Measurements from ENCODE around the gene KLF1.
"Not testable (repeated sequence)": the region's sequence is repeated elsewhere in the genome, so short reads cannot be mapped to it uniquely, and the experiment has no call there.

The KLF1 gene

DNA sequence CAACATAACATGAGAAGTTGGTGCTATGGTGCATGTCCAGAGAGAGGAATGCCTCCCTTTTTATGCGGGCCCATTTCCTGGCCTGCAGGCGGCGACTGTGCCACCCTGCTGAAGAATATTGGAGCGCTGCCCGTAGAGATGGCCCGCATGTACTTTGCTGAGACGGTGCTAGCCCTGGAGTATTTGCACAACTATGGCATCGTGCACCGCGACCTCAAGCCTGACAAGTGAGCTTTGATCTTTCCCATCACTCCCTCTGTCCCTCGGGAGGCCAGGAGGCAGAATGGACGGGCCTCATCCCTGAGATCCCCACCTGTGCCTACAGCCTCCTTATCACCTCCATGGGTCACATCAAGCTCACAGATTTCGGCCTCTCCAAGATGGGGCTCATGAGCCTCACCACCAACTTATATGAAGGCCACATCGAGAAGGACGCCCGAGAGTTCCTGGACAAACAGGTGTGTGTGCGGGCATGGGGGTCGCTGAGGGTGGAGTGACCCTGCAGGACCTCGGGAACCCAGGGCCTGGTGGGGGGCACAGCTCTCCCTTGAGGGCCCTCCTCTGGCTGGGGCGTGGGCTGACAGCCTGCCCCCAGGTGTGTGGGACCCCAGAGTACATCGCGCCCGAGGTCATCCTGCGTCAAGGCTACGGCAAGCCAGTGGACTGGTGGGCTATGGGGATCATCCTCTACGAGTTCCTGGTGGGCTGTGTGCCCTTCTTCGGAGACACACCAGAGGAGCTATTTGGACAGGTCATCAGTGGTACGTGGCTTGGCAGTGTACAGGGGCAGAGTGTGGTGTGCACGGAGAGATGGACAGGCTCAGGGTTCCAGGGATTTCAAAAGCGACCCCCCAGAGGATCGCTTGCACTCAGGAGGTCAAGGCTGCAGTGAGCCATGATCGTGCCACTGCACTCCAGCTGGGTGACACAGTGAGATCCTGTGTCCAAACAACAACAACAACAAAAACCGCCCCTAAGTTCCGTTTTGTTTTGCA, 22.0 kb downstream of the KLF1 start:
- no peak overlapping the region for H3K27ac Mint-ChIP-seq

DNA sequence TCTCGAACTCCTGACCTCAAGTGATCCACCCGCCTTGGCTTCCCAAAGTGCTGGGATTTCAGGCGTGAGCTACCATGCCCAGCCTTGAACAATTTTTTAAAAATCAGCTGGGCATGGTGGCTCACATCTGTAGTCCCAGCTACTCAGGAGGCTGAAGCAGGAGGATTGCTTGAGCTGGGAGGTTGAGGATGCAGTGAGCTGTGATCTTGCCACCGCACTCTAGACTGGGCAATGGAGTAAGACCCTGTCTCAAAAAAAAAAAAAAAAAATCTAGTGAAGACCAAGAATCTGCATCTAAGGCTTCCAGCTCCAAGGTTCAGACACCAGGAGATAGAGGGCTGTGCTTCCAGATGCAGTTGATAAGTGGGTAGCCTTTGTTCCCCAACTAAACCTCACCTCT, 22.9 kb downstream of the KLF1 start:
- peaks cover 13% of the 10 kb centered on the region for H3K4me1 Mint-ChIP-seq
- no peaks in the 10 kb centered on the region for H3K9me3 Mint-ChIP-seq

More for the DNA sequence above, 22.0 kb downstream of the KLF1 start:
- DNase-seq (ENCODE audit: low spot score in 2 of 2): no peak
- ATAC-seq: no peak
- Mint-ChIP-seq H3K9me3 (no peaks in the 10 kb centered on the region), H3K4me3 (no peak overlapping the region), H3K36me3 (no peaks in the 10 kb centered on the region), H3K4me1 (peaks cover 13% of the 10 kb centered on the region)

DNA sequence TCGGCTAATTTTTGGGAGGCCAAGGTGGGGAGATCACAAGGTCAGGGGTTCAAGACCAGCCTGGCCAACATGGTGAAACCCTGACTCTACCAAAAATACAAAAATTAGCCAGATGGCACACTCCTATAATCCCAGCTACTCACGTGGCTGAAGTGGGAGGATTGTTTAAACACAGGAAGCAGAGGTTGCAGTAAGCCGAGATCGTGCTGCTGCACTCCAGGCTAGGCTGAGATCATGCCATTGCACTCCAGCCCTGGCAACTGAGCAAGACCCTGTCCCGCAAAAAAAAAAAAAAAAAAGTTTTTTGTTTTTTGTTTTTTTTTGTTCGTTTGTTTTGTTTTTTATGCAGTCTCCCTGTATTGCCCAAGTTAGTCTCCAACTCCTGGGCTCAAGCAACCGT, 27.5 kb downstream of the KLF1 start:
- H3K36me3 Mint-ChIP-seq: no peaks in the 10 kb centered on the region
- no peaks in the 10 kb centered on the region for H3K4me1 Mint-ChIP-seq
- ATAC-seq: no peak
- H3K27ac Mint-ChIP-seq: no peak overlapping the region
- no peak overlapping the region for H3K4me3 Mint-ChIP-seq
- H3K9me3 Mint-ChIP-seq: peaks cover 2% of the 10 kb centered on the region
- DNase-seq (ENCODE audit: low spot score in 2 of 2): no peak

More for the DNA sequence above, 22.9 kb downstream of the KLF1 start:
- DNase-seq (ENCODE audit: low spot score in 2 of 2) (no peak), ATAC-seq (no peak)
- H3K4me3 Mint-ChIP-seq: no peak overlapping the region
- no peak overlapping the region for H3K27ac Mint-ChIP-seq
- no peaks in the 10 kb centered on the region for H3K36me3 Mint-ChIP-seq

DNA sequence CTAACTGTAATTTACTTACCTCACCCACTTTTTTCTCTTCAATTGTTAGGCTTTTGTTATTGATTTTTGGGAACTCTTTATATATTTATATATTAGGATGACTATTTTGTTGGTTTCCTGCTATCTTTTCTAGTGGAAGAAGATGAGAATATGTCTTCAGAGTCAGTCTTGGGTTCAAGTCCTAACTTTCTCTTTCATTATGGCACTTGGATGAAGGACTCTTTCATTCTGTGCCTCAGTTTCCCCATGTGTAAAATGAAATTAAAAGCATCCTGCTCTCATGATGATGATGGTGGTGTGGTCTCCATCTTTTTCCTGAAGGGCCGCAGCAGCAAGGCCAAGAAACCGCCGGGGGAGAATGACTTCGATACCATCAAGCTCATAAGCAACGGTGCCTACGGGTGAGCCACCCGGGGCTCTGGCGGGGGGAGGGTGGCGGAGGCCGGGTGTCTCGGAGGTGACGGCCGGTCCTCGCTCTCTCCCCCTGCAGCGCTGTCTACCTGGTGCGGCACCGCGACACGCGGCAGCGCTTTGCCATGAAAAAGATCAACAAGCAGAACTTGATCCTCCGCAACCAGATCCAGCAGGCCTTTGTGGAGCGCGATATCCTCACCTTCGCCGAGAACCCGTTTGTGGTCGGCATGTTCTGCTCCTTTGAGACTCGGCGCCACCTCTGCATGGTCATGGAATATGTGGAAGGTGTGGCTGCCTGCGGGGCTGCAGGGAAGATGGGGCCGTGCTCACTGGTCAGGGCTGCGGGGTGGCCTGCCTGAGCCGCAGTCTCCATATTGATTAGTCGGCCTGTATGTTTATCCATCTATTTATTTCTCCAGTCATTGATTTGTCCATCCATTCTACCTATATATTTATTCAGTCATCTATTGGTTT, 28.7 kb downstream of the KLF1 start:
- DNase-seq (ENCODE audit: low spot score in 2 of 2): no peak

DNA sequence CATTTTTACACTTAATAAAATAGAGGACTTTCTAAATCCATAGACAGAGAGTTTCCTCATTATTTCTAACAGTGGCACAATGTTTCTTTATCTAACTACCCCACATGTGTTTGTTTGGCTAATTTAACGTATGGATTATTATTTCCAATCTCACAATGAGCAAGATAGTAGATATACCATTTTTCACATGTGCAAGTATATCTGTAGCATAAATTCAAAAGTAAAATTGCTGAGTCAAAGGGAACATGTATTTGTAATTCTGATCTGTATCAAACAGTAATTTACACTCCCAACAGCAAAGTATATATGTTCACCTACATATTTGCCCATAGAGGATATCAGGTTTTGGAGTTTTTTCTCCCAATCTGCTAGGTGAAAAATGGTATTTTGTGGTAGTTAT, 30.3 kb downstream of the KLF1 start:
- DNase-seq (ENCODE audit: low spot score in 2 of 2) (no peak), ATAC-seq (no peak)
- H3K4me1 Mint-ChIP-seq: no peaks in the 10 kb centered on the region
- H3K36me3 Mint-ChIP-seq: no peaks in the 10 kb centered on the region
- H3K4me3 Mint-ChIP-seq: no peak overlapping the region
- H3K9me3 Mint-ChIP-seq: peaks cover 2% of the 10 kb centered on the region
- H3K27ac Mint-ChIP-seq: no peak overlapping the region

More for the DNA sequence above, 28.7 kb downstream of the KLF1 start:
- peaks cover 2% of the 10 kb centered on the region for H3K9me3 Mint-ChIP-seq
- ATAC-seq: no peak
- no peaks in the 10 kb centered on the region for H3K36me3 Mint-ChIP-seq
- no peaks in the 10 kb centered on the region for H3K4me1 Mint-ChIP-seq
- H3K4me3 Mint-ChIP-seq: no peak overlapping the region
- H3K27ac Mint-ChIP-seq: no peak overlapping the region

- H3K4me1 Mint-ChIP-seq: peaks cover 9% of the 10 kb centered on the region
Measured at GRCh38 chr19:12847159-12848139, 39.6 kb downstream of the KLF1 start.

GRCh38 chr19:12846613-12847012, 40.4 kb downstream of the KLF1 start:
- Mint-ChIP-seq H3K4me1 (peaks cover 12% of the 10 kb centered on the region), H3K4me3 (peak overlapping the region; percentile 68)
- not testable (repeated sequence) for DNase-seq (ENCODE audit: low spot score in 2 of 2); H3K9me3 Mint-ChIP-seq; ATAC-seq; H3K27ac Mint-ChIP-seq; H3K36me3 Mint-ChIP-seq

More at GRCh38 chr19:12847159-12848139, 39.6 kb downstream of the KLF1 start:
- Mint-ChIP-seq H3K9me3 (no peaks in the 10 kb centered on the region), H3K4me3 (peak overlapping the region; percentile 68), H3K27ac (peak overlapping the region; percentile 32), H3K36me3 (no peaks in the 10 kb centered on the region)
- ATAC-seq: peak; percentile 97
- DNase-seq (ENCODE audit: low spot score in 2 of 2): peak; percentile 97 to 99

- no peak for ATAC-seq
- no peak for DNase-seq (ENCODE audit: low spot score in 2 of 2)
- H3K36me3 Mint-ChIP-seq: no peaks in the 10 kb centered on the region
- H3K4me3 Mint-ChIP-seq: no peak overlapping the region
- H3K27ac Mint-ChIP-seq: peak overlapping the region; percentile 6
- peaks cover 35% of the 10 kb centered on the region for H3K4me1 Mint-ChIP-seq
- no peaks in the 10 kb centered on the region for H3K9me3 Mint-ChIP-seq
Measured at GRCh38 chr19:12843999-12844732, 42.8 kb downstream of the KLF1 start.

DNA sequence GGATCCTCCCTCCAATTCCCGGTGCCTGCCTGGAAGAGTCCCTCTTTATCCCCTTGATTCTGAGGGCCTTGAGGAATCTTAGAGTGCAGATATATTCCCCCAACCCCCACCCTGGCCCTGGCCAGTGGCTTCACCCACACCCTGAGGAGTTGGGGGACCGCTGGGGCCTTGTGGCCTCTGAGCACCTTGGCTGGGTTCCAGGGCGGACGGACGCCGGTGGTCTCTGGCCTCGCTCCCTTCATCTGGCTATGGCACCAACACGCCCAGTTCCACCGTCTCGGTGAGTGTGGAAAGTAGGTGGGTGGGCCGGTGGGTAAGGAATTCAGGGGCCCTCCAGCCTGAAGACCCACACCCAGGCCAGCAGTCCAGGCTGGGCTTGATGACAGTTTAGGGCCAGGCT, 43.7 kb downstream of the KLF1 start:
- no peak overlapping the region for H3K4me3 Mint-ChIP-seq
- ATAC-seq: no peak
- H3K4me1 Mint-ChIP-seq: peaks cover 39% of the 10 kb centered on the region
- no peak for DNase-seq (ENCODE audit: low spot score in 2 of 2)
- H3K9me3 Mint-ChIP-seq: no peaks in the 10 kb centered on the region
- no peak overlapping the region for H3K27ac Mint-ChIP-seq
- no peaks in the 10 kb centered on the region for H3K36me3 Mint-ChIP-seq

DNA sequence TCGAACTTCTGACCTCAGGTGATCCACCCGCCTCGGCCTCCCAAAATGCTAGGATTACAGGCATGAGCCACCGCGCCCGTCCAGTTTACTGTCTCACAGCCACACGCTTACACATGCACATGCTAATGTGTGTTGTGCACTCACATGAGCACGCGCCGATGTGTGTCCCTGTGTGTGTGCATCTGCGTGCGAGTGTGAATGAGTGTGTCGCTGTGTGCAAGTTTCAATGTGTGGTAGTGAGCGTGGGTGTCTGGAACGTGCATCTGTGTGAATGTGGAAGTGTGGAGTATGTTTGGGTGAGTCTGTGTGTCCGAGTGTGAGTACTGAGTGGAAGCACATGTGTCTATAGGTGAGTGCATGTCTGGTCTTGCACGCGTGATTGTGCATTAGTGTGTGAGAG, 44.5 kb downstream of the KLF1 start:
- no peak for ATAC-seq
- DNase-seq (ENCODE audit: low spot score in 2 of 2): no peak
- no peaks in the 10 kb centered on the region for H3K36me3 Mint-ChIP-seq
- peaks cover 39% of the 10 kb centered on the region for H3K4me1 Mint-ChIP-seq
- H3K27ac Mint-ChIP-seq: no peak overlapping the region
- no peaks in the 10 kb centered on the region for H3K9me3 Mint-ChIP-seq
- no peak overlapping the region for H3K4me3 Mint-ChIP-seq

- Mint-ChIP-seq H3K4me1 (peaks cover 39% of the 10 kb centered on the region), H3K9me3 (no peaks in the 10 kb centered on the region), H3K27ac (no peak overlapping the region), H3K36me3 (no peaks in the 10 kb centered on the region), H3K4me3 (peak overlapping the region; percentile 36)
- no peak for ATAC-seq
- peak in 1 of 2 donors; percentile 60 for DNase-seq (ENCODE audit: low spot score in 2 of 2)
Measured at GRCh38 chr19:12841094-12841493, 45.9 kb downstream of the KLF1 start.

GRCh38 chr19:12840091-12841079, 46.6 kb downstream of the KLF1 start:
- H3K4me1 Mint-ChIP-seq: peaks cover 39% of the 10 kb centered on the region
- DNase-seq (ENCODE audit: low spot score in 2 of 2) (peak; percentile 32 to 82), ATAC-seq (peak; percentile 22)
- H3K4me3 Mint-ChIP-seq: peak overlapping the region; percentile 36
- H3K36me3 Mint-ChIP-seq: no peaks in the 10 kb centered on the region
- no peaks in the 10 kb centered on the region for H3K9me3 Mint-ChIP-seq
- H3K27ac Mint-ChIP-seq: no peak overlapping the region
